SIG-M5 (cell line): ENCODE data around the gene NCOR2.

Experiments used
- DNase-seq: peaks from one replicate; lab custom pipeline; 2025; lab: John Stamatoyannopoulos, UW

Gene NCOR2

DNA sequence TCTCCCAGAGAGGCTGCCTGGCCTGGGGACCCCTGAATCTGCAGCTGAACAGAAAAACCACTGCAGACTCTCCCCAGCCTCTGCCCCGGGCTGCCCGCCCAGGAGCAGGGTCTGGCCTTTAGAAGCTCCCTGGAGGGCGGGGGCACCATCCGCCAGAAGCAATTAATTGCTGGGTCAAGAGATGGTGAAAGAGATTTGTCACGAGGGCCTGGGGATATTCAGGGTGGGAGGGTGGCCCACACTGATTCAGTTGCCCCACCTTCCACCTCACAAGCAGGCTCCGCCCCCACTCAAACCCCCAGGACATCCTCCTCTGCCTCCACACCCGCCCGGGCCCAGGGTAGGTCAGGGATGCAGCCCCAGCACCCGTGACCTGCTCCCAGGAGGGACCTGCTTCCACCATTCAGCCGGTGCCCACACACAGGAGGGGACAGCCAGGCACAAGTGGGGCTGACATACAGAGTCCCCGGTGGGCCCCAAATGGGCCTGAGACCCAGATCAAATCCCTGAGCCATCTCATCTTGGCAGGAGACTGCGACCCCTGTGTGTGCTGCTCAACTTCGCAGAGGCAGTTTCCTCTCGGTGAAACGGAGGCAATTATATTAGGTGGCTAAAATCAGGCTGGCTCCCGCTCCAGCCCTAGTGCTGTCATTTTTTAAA, 23.0 kb downstream of the NCOR2 start:
- no peak for DNase-seq

- DNase-seq, result no peak
Measured at GRCh38 chr12:124543590-124544310, 23.7 kb downstream of the NCOR2 start.

GRCh38 chr12:124543052-124543589, 24.3 kb downstream of the NCOR2 start:
- DNase-seq, result no peak

DNA sequence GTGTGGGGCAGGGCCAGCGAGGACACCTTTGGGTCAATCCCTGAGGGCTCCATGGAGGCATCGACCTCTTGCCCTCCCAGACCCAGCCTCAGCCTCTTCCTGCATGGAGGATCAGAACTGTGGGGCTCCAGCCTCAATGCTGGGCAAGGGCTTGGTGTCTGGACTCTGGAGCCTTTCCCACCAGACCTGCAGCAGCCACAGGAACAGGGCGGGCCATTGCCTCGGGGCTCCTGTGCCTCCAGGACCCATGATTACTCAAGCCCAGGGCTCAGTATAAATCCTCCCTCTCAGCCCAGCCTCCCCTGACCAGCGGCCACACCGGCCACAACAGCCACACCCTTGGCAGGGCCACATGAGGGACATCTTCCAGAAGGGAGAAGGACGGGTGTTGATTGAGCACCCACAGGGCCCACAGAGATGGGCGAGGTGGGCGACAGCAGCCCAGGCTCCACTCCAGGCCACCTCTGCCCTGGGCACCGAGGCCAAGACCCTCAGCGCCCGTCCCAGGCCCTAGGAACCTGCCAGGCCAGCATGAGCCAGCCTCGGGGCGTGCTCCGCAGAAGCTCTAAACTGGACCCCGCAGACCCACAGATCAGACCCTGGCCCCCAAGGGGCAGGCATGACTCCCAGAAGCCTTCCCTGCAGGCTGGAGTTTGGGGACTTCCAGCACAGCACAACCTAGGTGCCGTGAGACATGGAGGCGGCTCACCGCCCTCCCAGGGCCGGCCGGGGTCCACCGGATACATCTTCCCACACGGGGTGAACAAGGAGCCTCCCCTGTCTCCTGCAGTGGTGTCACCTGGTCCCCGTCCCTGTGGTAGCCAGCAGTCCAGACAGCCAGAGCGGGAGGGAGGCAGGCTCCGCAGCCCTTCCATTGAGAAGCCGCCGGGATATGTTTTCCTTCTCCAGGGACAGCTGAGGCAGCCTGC, 25.1 kb downstream of the NCOR2 start:
- no peak for DNase-seq

- DNase-seq, result no peak
Measured at GRCh38 chr12:124541322-124541721, 26.1 kb downstream of the NCOR2 start.

GRCh38 chr12:124539084-124540041, 28.0 kb downstream of the NCOR2 start:
- no peak for DNase-seq

- no peak for DNase-seq
Measured at GRCh38 chr12:124538194-124539082, 29.0 kb downstream of the NCOR2 start.

DNA sequence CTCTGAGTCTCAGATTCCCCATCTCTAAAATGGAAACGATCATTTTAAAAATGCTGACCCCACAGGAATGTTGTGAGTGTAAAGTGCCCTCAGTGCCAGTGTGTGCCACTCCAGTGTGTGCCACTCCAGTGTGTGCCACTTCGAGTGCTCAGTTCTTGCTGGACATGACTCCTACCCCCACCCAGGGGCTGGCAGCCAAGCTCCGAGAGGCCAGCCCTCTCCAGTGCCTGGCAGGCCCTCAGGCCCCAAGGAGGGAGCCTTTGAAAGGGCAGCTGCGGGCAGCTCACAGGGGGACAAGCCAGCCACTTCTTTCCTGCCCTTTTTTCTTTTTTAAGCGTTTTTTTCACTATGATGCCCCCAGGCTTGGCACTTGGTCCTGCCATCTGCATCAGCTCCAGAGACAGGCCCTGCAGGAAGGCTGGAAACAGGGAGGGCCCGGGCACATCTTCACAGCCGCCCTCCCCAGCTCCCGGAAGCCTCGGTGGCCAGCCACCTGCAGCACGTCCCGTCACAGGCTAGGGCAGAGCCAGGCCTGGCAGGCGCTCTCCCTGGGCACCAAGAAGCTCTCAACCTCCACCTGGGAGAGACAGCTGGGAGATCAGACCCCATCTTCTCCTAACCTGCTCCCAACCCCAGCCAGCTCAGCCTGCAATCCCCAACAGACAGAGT, 29.8 kb downstream of the NCOR2 start:
- no peak for DNase-seq

- no peak for DNase-seq
Measured at GRCh38 chr12:124536641-124537040, 30.8 kb downstream of the NCOR2 start.

- DNase-seq, result no peak
Measured at GRCh38 chr12:124534776-124535740, 32.4 kb downstream of the NCOR2 start.

DNA sequence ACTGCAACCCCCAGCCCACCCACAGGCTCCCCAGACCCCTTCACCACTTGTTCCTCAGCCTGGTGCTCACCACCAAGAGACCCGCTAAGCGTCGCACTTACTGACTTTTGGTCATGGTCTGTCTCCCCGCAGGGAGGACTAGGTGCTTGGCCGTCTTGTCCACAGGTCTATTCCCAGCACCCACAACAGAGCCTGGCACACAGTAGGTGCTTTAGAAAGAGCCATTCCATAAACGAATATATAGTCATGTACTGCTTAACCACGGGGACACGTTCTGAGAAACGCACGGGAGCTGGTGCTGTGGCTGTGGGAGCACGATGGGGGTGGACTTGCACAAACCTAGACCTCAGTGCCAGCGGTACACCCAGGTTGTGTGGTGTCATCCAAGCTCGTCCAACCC, 34.0 kb downstream of the NCOR2 start:
- DNase-seq, result no peak

DNA sequence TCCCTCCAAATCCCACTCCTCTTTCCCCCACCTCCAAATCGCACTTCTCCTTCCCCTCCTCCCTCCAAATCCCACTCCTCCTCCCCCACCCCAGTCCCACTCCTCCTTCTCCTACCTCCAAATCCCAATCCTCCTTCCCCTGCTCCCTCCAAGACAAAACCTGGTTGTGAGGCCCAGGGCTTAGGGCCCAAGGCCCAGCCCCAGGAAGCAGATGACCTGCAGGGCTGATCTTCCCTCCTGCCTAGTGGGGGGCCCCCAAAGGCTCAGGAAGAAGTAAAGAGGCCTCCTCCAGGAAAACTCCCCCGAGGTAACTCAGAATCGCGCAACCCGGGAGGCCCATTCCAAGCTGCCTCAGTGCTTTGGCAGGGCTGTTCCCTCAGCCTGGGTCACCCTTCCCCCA, 34.4 kb downstream of the NCOR2 start:
- no peak for DNase-seq

GRCh38 chr12:124532331-124532750, 35.1 kb downstream of the NCOR2 start:
- DNase-seq, result no peak

- no peak for DNase-seq
Measured at GRCh38 chr12:124531906-124532305, 35.5 kb downstream of the NCOR2 start.

- no peak for DNase-seq
Measured at GRCh38 chr12:124531281-124531745, 36.1 kb downstream of the NCOR2 start.

- DNase-seq, result no peak
Measured at GRCh38 chr12:124530637-124531263, 36.7 kb downstream of the NCOR2 start.

DNA sequence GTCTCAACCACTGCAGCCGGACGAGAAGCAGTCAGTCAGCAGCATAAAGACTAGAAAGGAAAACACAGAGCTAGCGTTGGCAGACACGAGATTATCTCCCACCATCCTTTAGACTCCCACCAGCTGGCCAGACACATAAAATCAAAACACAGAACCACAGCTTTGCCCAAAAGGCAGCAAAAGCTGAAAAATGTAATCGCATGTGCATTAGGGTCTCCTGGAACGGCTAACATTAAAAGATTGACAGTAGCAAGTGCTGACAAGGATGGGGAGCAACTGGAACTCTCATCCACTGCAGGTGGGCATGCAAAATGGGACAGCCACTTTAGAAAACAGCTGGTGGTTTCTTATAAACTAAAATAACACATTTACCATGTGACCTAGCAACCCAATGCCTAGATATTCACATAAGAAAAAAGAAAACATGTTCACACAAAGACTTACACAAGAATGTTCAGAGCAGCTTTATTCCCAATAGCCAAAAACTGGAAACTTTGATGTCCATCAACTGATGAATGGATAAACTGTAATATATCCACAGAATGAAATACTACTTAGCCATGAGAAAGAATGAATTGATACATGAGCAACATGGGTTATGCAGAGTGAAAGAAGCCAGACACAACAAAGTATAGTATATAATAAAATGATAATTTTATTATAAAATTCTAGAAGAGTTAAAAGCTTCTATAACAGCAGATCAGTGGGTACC, 37.7 kb downstream of the NCOR2 start:
- DNase-seq, result no peak
